Keratinocyte (primary cell): ENCODE data around the gene TRPM2. TPM values are rescaled to one million over a fixed set of nuclear protein-coding genes. Genes with fewer than 3 reads are reported as not detected.

Experiments used
- DNase-seq: peaks from one replicate; pipeline ENCODE4 v3.0.0-alpha.2; 2011; ENCODE audit warnings: low read depth, missing footprints, low spot score
- FAIRE-seq: peaks from 2 replicates; lab custom pipeline; 2011; peaks lifted over from hg19 to GRCh38; lab: Jason Lieb, UNC
- H2AFZ ChIP-seq: 2 replicates; pipeline ENCODE4 v1.6.0; 2012; ENCODE audit warnings: low read length, control low read depth, inconsistent platforms; ENCODE audit not compliant: control insufficient read depth
- H3K27ac ChIP-seq: 2 replicates; pipeline ENCODE4 v1.5.1; 2011; ENCODE audit warnings: low read length; ENCODE audit not compliant: control insufficient read depth, insufficient read depth
- H3K27me3 ChIP-seq: 3 replicates; pipeline ENCODE4 v1.6.0; 2011; ENCODE audit warnings: low read length; ENCODE audit not compliant: control insufficient read depth, insufficient read depth; ENCODE audit errors: extremely low read depth
- H3K36me3 ChIP-seq, 2 experiments: 2 replicates in 1 of 2; 3 replicates in 1 of 2; pipeline ENCODE4 v1.5.1; 2011; ENCODE audit warnings: low read length in 2 of 2, mild to moderate bottlenecking in 1 of 2; ENCODE audit not compliant: control insufficient read depth in 2 of 2, insufficient read depth in 2 of 2; ENCODE audit errors: extremely low read depth in 1 of 2
- H3K4me1 ChIP-seq: 3 replicates; pipeline ENCODE4 v1.5.1; 2011; ENCODE audit warnings: low read length; ENCODE audit not compliant: control insufficient read depth, insufficient read depth; ENCODE audit errors: extremely low read depth
- H3K4me2 ChIP-seq: 3 replicates; pipeline ENCODE4 v1.6.0; 2011; ENCODE audit warnings: low read depth, low read length; ENCODE audit not compliant: control insufficient read depth, insufficient read depth; ENCODE audit errors: extremely low read depth
- H3K4me3 ChIP-seq, 3 experiments: fragments of 200-600 bp in 1 of 3; sonication (generic) in 1 of 3; 2 replicates in 2 of 3; 3 replicates in 1 of 3; pipeline ENCODE4 v1.5.1; 2011 to 2016; ENCODE audit warnings: low read length in 3 of 3, mild to moderate bottlenecking in 3 of 3, control low read depth in 2 of 3, inconsistent platforms in 1 of 3, low read depth in 1 of 3, mixed read lengths in 1 of 3, mixed run types in 1 of 3, moderate library complexity in 1 of 3; ENCODE audit not compliant: control insufficient read depth in 2 of 3, insufficient read depth in 2 of 3; ENCODE audit errors: extremely low read depth in 1 of 3
- H3K79me2 ChIP-seq: 2 replicates; pipeline ENCODE4 v1.6.0; 2012; ENCODE audit warnings: low read length; ENCODE audit not compliant: control insufficient read depth, insufficient read depth
- H3K9ac ChIP-seq: 3 replicates; pipeline ENCODE4 v1.6.0; 2011; ENCODE audit warnings: low read length; ENCODE audit not compliant: control insufficient read depth, insufficient read depth; ENCODE audit errors: extremely low read depth
- H3K9me1 ChIP-seq: 3 replicates; pipeline ENCODE4 v1.6.0; 2011; ENCODE audit warnings: low read length; ENCODE audit not compliant: control insufficient read depth, insufficient read depth; ENCODE audit errors: extremely low read depth
- H3K9me3 ChIP-seq: 2 replicates; pipeline ENCODE4 v1.5.1; 2012; ENCODE audit warnings: low read depth, low read length; ENCODE audit not compliant: control insufficient read depth
- H4K20me1 ChIP-seq: 3 replicates; pipeline ENCODE4 v1.6.0; 2011; ENCODE audit warnings: low read length; ENCODE audit not compliant: control insufficient read depth, insufficient read depth; ENCODE audit errors: extremely low read depth
- EZH2 ChIP-seq: IDR thresholded peaks from one replicate; pipeline ENCODE4 v1.6.1; 2012; ENCODE audit warnings: inconsistent platforms, mild to moderate bottlenecking, low read length, moderate library complexity
- dilution Hi-C: fragments of 300-500 bp; cut with MboI; formaldehyde crosslinking; loops from one replicate; pipeline ENCODE4 v1.7.0; 2020; ENCODE audit warnings: low sequenced_read_pairs; ENCODE audit not compliant: extremely low pct_ligation_motif_present
- polyA plus RNA-seq, 5 experiments: library from polyadenylated mRNA; depleted of rRNA in 3 of 5; stranded (reverse) in 3 of 5; stranded (forward) in 1 of 5; unstranded in 1 of 5; fragments of >200 nt; gene quantifications; 1 replicate in 1 of 5; 2 replicates in 3 of 5; 3 replicates in 1 of 5; pipeline versions ENCODE4 v1.2.1 to v1.2.3, GENCODE V29; 2011 to 2012; ENCODE audit warnings: missing spikeins in 2 of 5, low read depth in 1 of 5, low replicate concordance in 1 of 5
- TF ChIP-seq, protein P1 (sequence below), 3 experiments: IDR thresholded peaks in 1 of 3; conservative IDR thresholded peaks in 1 of 3; optimal IDR thresholded peaks in 1 of 3; 2 replicates in 2 of 3; 3 replicates in 1 of 3; pipeline versions ENCODE3 to v1.5.1; 2011; ENCODE audit warnings: low read length in 3 of 3, mild to moderate bottlenecking in 3 of 3, moderate library complexity in 2 of 3, control low read depth in 1 of 3, inconsistent platforms in 1 of 3; ENCODE audit not compliant: insufficient read depth in 2 of 3; ENCODE audit errors: extremely low read depth in 1 of 3

TRPM2 gene
- polyA plus RNA-seq, 1 donor (not counting 4 experiments of a cell fraction or from before 2014, with no cell fraction given) = 0.31 TPM

DNA sequence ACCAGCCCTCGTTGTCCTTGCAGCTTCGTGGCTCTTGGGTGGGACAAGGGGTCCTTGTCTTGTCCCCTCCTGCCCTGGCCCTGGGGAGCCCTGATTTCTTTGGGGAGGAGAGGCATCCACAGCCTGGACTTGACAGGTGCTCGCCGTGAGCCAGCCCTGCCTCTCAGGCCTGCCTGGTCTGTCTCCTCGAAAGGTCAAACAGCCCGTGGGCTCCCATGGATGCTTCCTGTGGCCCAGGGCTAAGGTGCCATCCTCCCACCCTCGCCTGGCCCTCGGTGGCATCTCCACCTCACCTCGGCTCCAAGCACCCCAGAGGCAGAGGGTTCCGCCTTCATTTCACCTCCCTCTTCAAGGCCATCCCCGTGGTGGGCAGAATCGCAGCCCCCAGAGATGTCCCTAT, 110.9 kb downstream of the TRPM2 start:
- H3K4me3 ChIP-seq = no peak overlapping the region
- DNase-seq (no peak), FAIRE-seq (no peak)
- H3K36me3 ChIP-seq = no peaks in the 10 kb centered on the region
- peaks cover 3% of the 10 kb centered on the region for H3K9me3 ChIP-seq
- dilution Hi-C loops = no loop called here
- no peaks in the 10 kb centered on the region for H4K20me1 ChIP-seq
- H3K9me1 ChIP-seq = no peaks in the 10 kb centered on the region
- no peaks in the 10 kb centered on the region for H3K4me1 ChIP-seq
- no peak overlapping the region for H3K9ac ChIP-seq
- no peak overlapping the region for H3K4me2 ChIP-seq
- no peak overlapping the region for H2AFZ ChIP-seq
- no peak overlapping the region for H3K27ac ChIP-seq
- no peaks in the 10 kb centered on the region for H3K27me3 ChIP-seq
- H3K79me2 ChIP-seq = no peaks in the 10 kb centered on the region
- TF ChIP-seq, protein P1, sequence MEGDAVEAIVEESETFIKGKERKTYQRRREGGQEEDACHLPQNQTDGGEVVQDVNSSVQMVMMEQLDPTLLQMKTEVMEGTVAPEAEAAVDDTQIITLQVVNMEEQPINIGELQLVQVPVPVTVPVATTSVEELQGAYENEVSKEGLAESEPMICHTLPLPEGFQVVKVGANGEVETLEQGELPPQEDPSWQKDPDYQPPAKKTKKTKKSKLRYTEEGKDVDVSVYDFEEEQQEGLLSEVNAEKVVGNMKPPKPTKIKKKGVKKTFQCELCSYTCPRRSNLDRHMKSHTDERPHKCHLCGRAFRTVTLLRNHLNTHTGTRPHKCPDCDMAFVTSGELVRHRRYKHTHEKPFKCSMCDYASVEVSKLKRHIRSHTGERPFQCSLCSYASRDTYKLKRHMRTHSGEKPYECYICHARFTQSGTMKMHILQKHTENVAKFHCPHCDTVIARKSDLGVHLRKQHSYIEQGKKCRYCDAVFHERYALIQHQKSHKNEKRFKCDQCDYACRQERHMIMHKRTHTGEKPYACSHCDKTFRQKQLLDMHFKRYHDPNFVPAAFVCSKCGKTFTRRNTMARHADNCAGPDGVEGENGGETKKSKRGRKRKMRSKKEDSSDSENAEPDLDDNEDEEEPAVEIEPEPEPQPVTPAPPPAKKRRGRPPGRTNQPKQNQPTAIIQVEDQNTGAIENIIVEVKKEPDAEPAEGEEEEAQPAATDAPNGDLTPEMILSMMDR (optimal IDR thresholded peaks at IDR 0.05 in 1 of 3, IDR thresholded peaks at IDR 0.05 in 1 of 3, conservative IDR thresholded peaks at IDR 0.05 in 1 of 3; ENCODE audit: extremely low read depth in 1 of 3, insufficient read depth in 2 of 3, low read length in 3 of 3) = no peak
- TF ChIP-seq EZH2 = no peak

DNA sequence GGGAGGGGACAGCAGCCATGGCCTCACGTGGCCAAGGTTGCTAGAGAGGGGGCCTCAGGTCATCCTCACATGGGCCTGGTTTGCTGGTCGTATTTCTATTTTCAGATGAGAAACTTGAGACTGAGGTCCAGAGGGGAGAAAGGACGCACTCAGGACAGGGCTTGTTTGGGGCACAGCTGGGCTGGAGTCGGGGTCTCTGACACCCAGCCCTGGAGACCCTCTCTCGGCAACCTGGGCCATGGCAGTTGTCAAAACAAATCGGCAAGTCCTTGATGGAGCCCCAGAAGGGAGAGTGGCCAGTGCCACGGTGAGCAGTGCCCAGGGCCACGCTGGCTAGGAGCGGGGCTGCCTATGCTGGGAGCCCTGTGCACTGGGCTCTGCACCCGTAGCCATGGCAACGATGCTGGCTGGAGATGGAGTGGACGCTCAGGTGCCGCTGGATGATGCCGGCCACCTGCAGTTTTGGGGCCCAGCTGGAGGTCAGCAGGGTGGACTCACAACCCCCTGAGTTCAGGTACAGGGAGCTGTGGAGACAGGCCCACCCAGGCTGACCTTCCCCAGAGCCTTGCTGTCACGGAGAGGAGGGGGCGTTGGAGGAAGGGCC, 113.0 kb downstream of the TRPM2 start:
- dilution Hi-C loops = no loop called here
- no peak overlapping the region for H3K4me2 ChIP-seq
- no peaks in the 10 kb centered on the region for H4K20me1 ChIP-seq
- no peaks in the 10 kb centered on the region for H3K27me3 ChIP-seq
- no peaks in the 10 kb centered on the region for H3K36me3 ChIP-seq
- no peak overlapping the region for H3K4me3 ChIP-seq
- TF ChIP-seq EZH2 = no peak
- TF ChIP-seq, protein P1 (optimal IDR thresholded peaks at IDR 0.05 in 1 of 3, IDR thresholded peaks at IDR 0.05 in 1 of 3, conservative IDR thresholded peaks at IDR 0.05 in 1 of 3; ENCODE audit: extremely low read depth in 1 of 3, insufficient read depth in 2 of 3, low read length in 3 of 3) = no peak
- no peaks in the 10 kb centered on the region for H3K9me1 ChIP-seq
- DNase-seq (no peak), FAIRE-seq (no peak)
- H3K79me2 ChIP-seq = no peaks in the 10 kb centered on the region
- H3K9ac ChIP-seq = no peak overlapping the region
- H2AFZ ChIP-seq = no peak overlapping the region
- H3K4me1 ChIP-seq = no peaks in the 10 kb centered on the region
- H3K9me3 ChIP-seq = peaks cover 3% of the 10 kb centered on the region
- no peak overlapping the region for H3K27ac ChIP-seq
